Measurements from ENCODE around the gene ADAMTS17. TPM values are rescaled to one million over a fixed set of nuclear protein-coding genes. Genes with fewer than 3 reads are reported as not detected.

Gene ADAMTS17
- total and polyA plus RNA-seq, 5 donors from 2014 or later = 0.20 to 8.2 (median 0.67) TPM; not detected in 1

GRCh38 chr15:100143378-100143777 lies 198.4 kb downstream of the ADAMTS17 start:
- peaks cover 22% of the 10 kb centered on the region for H3K36me3 Mint-ChIP-seq
- Histone ChIP-seq H3K4me3 (ENCODE audit: low read depth, low read length) (no peak overlapping the region), H3K27ac (ENCODE audit: insufficient read depth, low read length, poor library complexity, severe bottlenecking) (no peak overlapping the region), H3K4me1 (ENCODE audit: control insufficient read depth, insufficient read depth, low read length, poor library complexity, severe bottlenecking) (no peaks in the 10 kb centered on the region), H3K27me3 (ENCODE audit: control insufficient read depth, insufficient read depth, low read length) (no peaks in the 10 kb centered on the region), H3K9me3 (ENCODE audit: control insufficient read depth in 2 of 2, low read length in 2 of 2) (peaks cover 0 to 5% of the 10 kb centered on the region in 2 experiments), H3K36me3 (ENCODE audit: control insufficient read depth, insufficient read depth, low read length) (no peaks in the 10 kb centered on the region)
- DNase-seq = no peak
- H3K27ac Mint-ChIP-seq = no peak overlapping the region
- H3K4me3 Mint-ChIP-seq = no peak overlapping the region
- H3K9me3 Mint-ChIP-seq = peaks cover 0 to 18% (median 7%) of the 10 kb centered on the region in 7 donors
- ATAC-seq (ENCODE audit: low read depth in 2 of 2) = no peak
- H3K4me1 Mint-ChIP-seq = peaks cover 0 to 6% (median 2%) of the 10 kb centered on the region in 4 donors
- no peaks in the 10 kb centered on the region for H3K27me3 Mint-ChIP-seq

GRCh38 chr15:100141311-100142001 lies 200.3 kb downstream of the ADAMTS17 start:
- Histone ChIP-seq H3K27me3 (ENCODE audit: control insufficient read depth, insufficient read depth, low read length) (no peaks in the 10 kb centered on the region), H3K4me1 (ENCODE audit: control insufficient read depth, insufficient read depth, low read length, poor library complexity, severe bottlenecking) (no peaks in the 10 kb centered on the region), H3K27ac (ENCODE audit: insufficient read depth, low read length, poor library complexity, severe bottlenecking) (no peak overlapping the region), H3K4me3 (ENCODE audit: low read depth, low read length) (no peak overlapping the region), H3K9me3 (ENCODE audit: control insufficient read depth in 2 of 2, low read length in 2 of 2) (no peaks in the 10 kb centered on the region), H3K36me3 (ENCODE audit: control insufficient read depth, insufficient read depth, low read length) (no peaks in the 10 kb centered on the region)
- DNase-seq = no peak
- no peak for ATAC-seq (ENCODE audit: low read depth in 2 of 2)
- peaks cover 0 to 6% (median 2%) of the 10 kb centered on the region in 4 donors for H3K4me1 Mint-ChIP-seq
- no peaks in the 10 kb centered on the region for H3K27me3 Mint-ChIP-seq
- peaks cover 11% of the 10 kb centered on the region for H3K36me3 Mint-ChIP-seq
- no peak overlapping the region for H3K4me3 Mint-ChIP-seq
- no peak overlapping the region for H3K27ac Mint-ChIP-seq
- peaks cover 0 to 4% (median 0%) of the 10 kb centered on the region in 7 donors for H3K9me3 Mint-ChIP-seq

DNA sequence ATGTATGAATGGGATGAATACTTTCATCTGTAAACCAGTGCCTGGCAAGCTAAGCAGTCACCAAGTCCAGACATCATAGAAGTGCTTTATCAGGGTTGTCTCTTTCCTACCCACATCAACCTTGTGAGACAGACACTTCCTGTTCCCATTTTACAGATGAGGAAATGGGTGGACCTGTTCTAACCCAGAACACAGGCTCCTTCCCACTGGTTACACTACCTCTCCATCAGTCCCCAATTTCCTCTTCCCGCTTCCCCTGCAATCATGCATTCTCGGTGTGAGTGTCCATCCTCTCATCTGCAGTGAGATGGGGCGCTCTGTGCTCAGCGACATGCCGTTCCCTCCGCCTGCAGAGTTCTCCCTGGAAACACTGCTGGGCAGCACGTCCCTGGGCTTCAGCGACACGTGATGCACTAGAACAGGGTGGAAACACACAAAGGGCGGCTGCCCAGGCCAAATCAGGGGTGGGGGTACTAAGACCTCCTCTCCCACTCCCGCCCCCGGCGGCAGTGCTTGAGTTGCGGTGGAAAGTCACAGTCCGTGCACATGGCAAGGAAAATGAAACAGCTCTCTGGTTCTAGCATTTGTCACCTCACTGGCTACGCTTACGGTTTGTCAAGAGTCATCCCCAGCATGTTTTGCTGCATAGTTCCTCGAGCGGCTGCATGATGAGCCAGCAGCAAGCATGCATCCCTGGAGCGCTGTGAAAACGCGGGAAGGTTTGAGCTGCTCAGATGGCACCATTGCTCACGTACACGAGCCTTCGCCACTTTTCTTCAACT lies 201.1 kb downstream of the ADAMTS17 start:
- H3K27me3 ChIP-seq (ENCODE audit: control insufficient read depth, insufficient read depth, low read length) = no peaks in the 10 kb centered on the region
- peaks cover 0 to 6% (median 2%) of the 10 kb centered on the region in 4 donors for H3K4me1 Mint-ChIP-seq
- no peaks in the 10 kb centered on the region for H3K27me3 Mint-ChIP-seq
- ATAC-seq (ENCODE audit: low read depth in 2 of 2) (no peak), DNase-seq (no peak)
- H3K4me3 Mint-ChIP-seq = no peak overlapping the region
- H3K9me3 Mint-ChIP-seq = peaks cover 0 to 1% (median 0%) of the 10 kb centered on the region in 7 donors
- H3K27ac Mint-ChIP-seq = no peak overlapping the region
- no peaks in the 10 kb centered on the region for H3K36me3 ChIP-seq (ENCODE audit: control insufficient read depth, insufficient read depth, low read length)
- no peaks in the 10 kb centered on the region for H3K4me1 ChIP-seq (ENCODE audit: control insufficient read depth, insufficient read depth, low read length, poor library complexity, severe bottlenecking)
- no peak overlapping the region for H3K4me3 ChIP-seq (ENCODE audit: low read depth, low read length)
- H3K27ac ChIP-seq (ENCODE audit: insufficient read depth, low read length, poor library complexity, severe bottlenecking) = no peak overlapping the region
- H3K36me3 Mint-ChIP-seq = peaks cover 8% of the 10 kb centered on the region
- H3K9me3 ChIP-seq (ENCODE audit: control insufficient read depth in 2 of 2, low read length in 2 of 2) = no peaks in the 10 kb centered on the region

- Histone ChIP-seq H3K4me3 (ENCODE audit: low read depth, low read length) (no peak overlapping the region), H3K4me1 (ENCODE audit: control insufficient read depth, insufficient read depth, low read length, poor library complexity, severe bottlenecking) (no peaks in the 10 kb centered on the region), H3K27ac (ENCODE audit: insufficient read depth, low read length, poor library complexity, severe bottlenecking) (no peak overlapping the region), H3K27me3 (ENCODE audit: control insufficient read depth, insufficient read depth, low read length) (no peaks in the 10 kb centered on the region), H3K9me3 (ENCODE audit: control insufficient read depth in 2 of 2, low read length in 2 of 2) (no peaks in the 10 kb centered on the region), H3K36me3 (ENCODE audit: control insufficient read depth, insufficient read depth, low read length) (no peaks in the 10 kb centered on the region)
- Mint-ChIP-seq H3K36me3 (peaks cover 17% of the 10 kb centered on the region), H3K4me1 (peaks cover 0 to 4% (median under 1%) of the 10 kb centered on the region in 4 donors), H3K27ac (no peak overlapping the region), H3K27me3 (no peaks in the 10 kb centered on the region), H3K4me3 (no peak overlapping the region), H3K9me3 (no peaks in the 10 kb centered on the region)
- ATAC-seq (ENCODE audit: low read depth in 2 of 2) (no peak), DNase-seq (no peak)
These were observed 207.2 kb downstream of the ADAMTS17 start for GRCh38 chr15:100134586-100134985.

GRCh38 chr15:100134089-100134583 lies 207.6 kb downstream of the ADAMTS17 start:
- Histone ChIP-seq H3K27ac (ENCODE audit: insufficient read depth, low read length, poor library complexity, severe bottlenecking) (no peak overlapping the region), H3K9me3 (ENCODE audit: control insufficient read depth in 2 of 2, low read length in 2 of 2) (no peaks in the 10 kb centered on the region), H3K4me1 (ENCODE audit: control insufficient read depth, insufficient read depth, low read length, poor library complexity, severe bottlenecking) (no peaks in the 10 kb centered on the region), H3K27me3 (ENCODE audit: control insufficient read depth, insufficient read depth, low read length) (no peaks in the 10 kb centered on the region), H3K36me3 (ENCODE audit: control insufficient read depth, insufficient read depth, low read length) (no peaks in the 10 kb centered on the region), H3K4me3 (ENCODE audit: low read depth, low read length) (no peak overlapping the region)
- Mint-ChIP-seq H3K36me3 (peaks cover 15% of the 10 kb centered on the region), H3K4me1 (peaks cover 0 to 4% (median 0%) of the 10 kb centered on the region in 4 donors), H3K4me3 (no peak overlapping the region), H3K27me3 (no peaks in the 10 kb centered on the region), H3K9me3 (no peaks in the 10 kb centered on the region), H3K27ac (peak overlapping the region in 1 of 3 donors; percentile 87)
- DNase-seq = no peak
- no peak for ATAC-seq (ENCODE audit: low read depth in 2 of 2)

- Histone ChIP-seq H3K27ac (ENCODE audit: insufficient read depth, low read length, poor library complexity, severe bottlenecking) (no peak overlapping the region), H3K4me3 (ENCODE audit: low read depth, low read length) (no peak overlapping the region), H3K27me3 (ENCODE audit: control insufficient read depth, insufficient read depth, low read length) (no peaks in the 10 kb centered on the region), H3K36me3 (ENCODE audit: control insufficient read depth, insufficient read depth, low read length) (no peaks in the 10 kb centered on the region), H3K9me3 (ENCODE audit: control insufficient read depth in 2 of 2, low read length in 2 of 2) (no peaks in the 10 kb centered on the region), H3K4me1 (ENCODE audit: control insufficient read depth, insufficient read depth, low read length, poor library complexity, severe bottlenecking) (no peaks in the 10 kb centered on the region)
- no peaks in the 10 kb centered on the region for H3K9me3 Mint-ChIP-seq
- no peaks in the 10 kb centered on the region for H3K27me3 Mint-ChIP-seq
- H3K27ac Mint-ChIP-seq = no peak overlapping the region
- peaks cover 8% of the 10 kb centered on the region for H3K36me3 Mint-ChIP-seq
- ATAC-seq (ENCODE audit: low read depth in 2 of 2) (no peak), DNase-seq (no peak)
- no peak overlapping the region for H3K4me3 Mint-ChIP-seq
- peaks cover 0 to 4% (median 0%) of the 10 kb centered on the region in 4 donors for H3K4me1 Mint-ChIP-seq
These were observed 208.8 kb downstream of the ADAMTS17 start for GRCh38 chr15:100133001-100133400.

DNA sequence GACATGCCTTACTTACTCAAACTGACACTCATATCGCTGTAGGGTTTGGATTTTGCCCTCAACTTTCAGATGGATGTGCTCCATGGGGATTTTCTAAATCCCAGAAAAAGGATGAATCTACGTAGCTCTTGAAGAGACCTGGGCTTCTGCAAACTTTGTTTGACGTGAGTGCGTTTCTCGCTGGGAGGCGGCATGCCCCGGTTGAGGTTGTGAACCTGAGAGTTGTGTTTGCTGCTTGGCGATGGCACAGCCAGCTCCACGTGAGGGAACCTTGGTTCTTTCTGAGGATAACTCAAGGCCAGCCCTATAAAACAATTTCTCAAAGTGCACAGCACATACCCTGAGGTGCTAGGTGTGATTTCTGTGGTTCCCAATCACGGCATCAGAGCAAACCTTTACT lies 209.5 kb downstream of the ADAMTS17 start:
- no peaks in the 10 kb centered on the region for H3K4me1 ChIP-seq (ENCODE audit: control insufficient read depth, insufficient read depth, low read length, poor library complexity, severe bottlenecking)
- no peaks in the 10 kb centered on the region for H3K9me3 Mint-ChIP-seq
- peaks cover 0 to 4% (median 0%) of the 10 kb centered on the region in 4 donors for H3K4me1 Mint-ChIP-seq
- H3K27ac ChIP-seq (ENCODE audit: insufficient read depth, low read length, poor library complexity, severe bottlenecking) = no peak overlapping the region
- no peak for ATAC-seq (ENCODE audit: low read depth in 2 of 2)
- H3K27me3 Mint-ChIP-seq = no peaks in the 10 kb centered on the region
- no peaks in the 10 kb centered on the region for H3K9me3 ChIP-seq (ENCODE audit: control insufficient read depth in 2 of 2, low read length in 2 of 2)
- no peak overlapping the region for H3K27ac Mint-ChIP-seq
- H3K27me3 ChIP-seq (ENCODE audit: control insufficient read depth, insufficient read depth, low read length) = no peaks in the 10 kb centered on the region
- H3K4me3 Mint-ChIP-seq = no peak overlapping the region
- peaks cover 8% of the 10 kb centered on the region for H3K36me3 Mint-ChIP-seq
- no peak for DNase-seq
- no peaks in the 10 kb centered on the region for H3K36me3 ChIP-seq (ENCODE audit: control insufficient read depth, insufficient read depth, low read length)
- H3K4me3 ChIP-seq (ENCODE audit: low read depth, low read length) = no peak overlapping the region

Measured in CD4-positive, CD25-positive, alpha-beta regulatory T cell (primary cell).